Measurements from ENCODE around the gene ERBB2. TPM values are rescaled to one million over a fixed set of nuclear protein-coding genes. Genes with fewer than 3 reads are reported as not detected.
A peak's percentile ranks its signal among the peaks of the same experiment; 100 is the strongest.

ERBB2 gene
- total RNA-seq, 1 experiment from 2014 or later = 4,830 TPM

GRCh38 chr17:39684369-39685192, 15.3 kb upstream of the ERBB2 start:
- intact Hi-C loops (cut with micrococcal nuclease; ENCODE audit: unreplicated experiment) = loop anchor here (5.0 to 10.0 kb wide), 2 partner anchors 220 to 598 kb away; partner anchors contain the start of gene CDK12
- Mint-ChIP-seq H3K27me3 (ENCODE audit: unreplicated experiment) (no peaks in the 10 kb centered on the region), H3K4me3 (ENCODE audit: low read depth, unreplicated experiment) (no peak overlapping the region), H3K4me1 (ENCODE audit: low read depth, unreplicated experiment) (peaks cover 40% of the 10 kb centered on the region), H3K27ac (ENCODE audit: unreplicated experiment) (no peak overlapping the region), H3K9me3 (ENCODE audit: low read depth, unreplicated experiment) (no peaks in the 10 kb centered on the region), H3K36me3 (ENCODE audit: insufficient read depth, unreplicated experiment) (peaks cover 48% of the 10 kb centered on the region)
- CTCF ChIA-PET = interaction anchor here (0.6 to 161.2 kb wide), 23 partner anchors 30 to 1019 kb away, joined by 3 to 42089 read pairs (median 4); partner anchors contain the start of genes ERBB2, GRB7, GSDMA and GSDMB
- TF ChIP-seq CTCF (IDR thresholded peaks at IDR 0.05; ENCODE audit: unreplicated experiment) = no peak
- no TSS peak for BruUV-seq (replicated peaks)
- DNase-seq = peak; percentile 78

- Mint-ChIP-seq H3K4me3 (ENCODE audit: low read depth, unreplicated experiment) (peak overlapping the region; percentile 64), H3K27me3 (ENCODE audit: unreplicated experiment) (no peaks in the 10 kb centered on the region), H3K27ac (ENCODE audit: unreplicated experiment) (peak overlapping the region; percentile 63), H3K9me3 (ENCODE audit: low read depth, unreplicated experiment) (no peaks in the 10 kb centered on the region), H3K4me1 (ENCODE audit: low read depth, unreplicated experiment) (peaks cover 27% of the 10 kb centered on the region), H3K36me3 (ENCODE audit: insufficient read depth, unreplicated experiment) (peaks cover 43% of the 10 kb centered on the region)
- intact Hi-C loops (cut with micrococcal nuclease; ENCODE audit: unreplicated experiment) = loop anchor here (1.0 to 10.0 kb wide), 8 partner anchors 11 to 595 kb away; partner anchors contain the start of genes CDK12 and PSMD3
- TSS peak; percentile 83 for BruUV-seq (replicated peaks)
- CTCF ChIA-PET = interaction anchor here (0.5 to 161.2 kb wide), 31 partner anchors 28 to 1057 kb away, joined by 3 to 42089 read pairs (median 8); partner anchors contain the start of genes CASC3, ERBB2, GRB7 and GSDMA
- TF ChIP-seq CTCF (IDR thresholded peaks at IDR 0.05; ENCODE audit: unreplicated experiment) = no peak
- peak; percentile 99 for DNase-seq
Observed at GRCh38 chr17:39687101-39687545, 12.7 kb upstream of the ERBB2 start.

- TSS peak; percentile 89 for BruUV-seq (replicated peaks)
- DNase-seq = peak; percentile 100
- Mint-ChIP-seq H3K27ac (ENCODE audit: unreplicated experiment) (peak within 1 kb of the TSS; percentile 63), H3K4me3 (ENCODE audit: low read depth, unreplicated experiment) (peak within 1 kb of the TSS; percentile 64), H3K4me1 (ENCODE audit: low read depth, unreplicated experiment) (peaks cover 27% of the 10 kb centered on the region), H3K27me3 (ENCODE audit: unreplicated experiment) (no peaks in the 10 kb centered on the region), H3K9me3 (ENCODE audit: low read depth, unreplicated experiment) (no peaks in the 10 kb centered on the region), H3K36me3 (ENCODE audit: insufficient read depth, unreplicated experiment) (peaks cover 43% of the 10 kb centered on the region)
- CTCF ChIA-PET = interaction anchor here (0.5 to 161.2 kb wide), 63 partner anchors 27 to 1056 kb away, joined by 3 to 42089 read pairs (median 6); partner anchors contain the start of genes ERBB2, GRB7, GSDMA and GSDMB
- intact Hi-C loops (cut with micrococcal nuclease; ENCODE audit: unreplicated experiment) = loop anchor here (1.0 to 10.0 kb wide), 16 partner anchors 12 to 594 kb away; partner anchors contain the start of genes CDK12, LRRC3C, MIEN1 and ORMDL3
- no peak for TF ChIP-seq CTCF (IDR thresholded peaks at IDR 0.05; ENCODE audit: unreplicated experiment)
Observed at GRCh38 chr17:39687546-39688474, 12.1 kb upstream of the ERBB2 start, which contains the start of gene PGAP3. Gene PGAP3, minus strand, starts transcription at chr17:39688057. Its CDS starts 43 bp downstream, at chr17:39688014.

- BruUV-seq (replicated peaks) = no TSS peak
- no peaks in the 10 kb centered on the region for H3K27me3 Mint-ChIP-seq (ENCODE audit: unreplicated experiment)
- peaks cover 38% of the 10 kb centered on the region for H3K36me3 Mint-ChIP-seq (ENCODE audit: insufficient read depth, unreplicated experiment)
- peak overlapping the region; percentile 63 for H3K27ac Mint-ChIP-seq (ENCODE audit: unreplicated experiment)
- TF ChIP-seq CTCF (IDR thresholded peaks at IDR 0.05; ENCODE audit: unreplicated experiment) = no peak
- CTCF ChIA-PET = interaction anchor here (0.5 to 161.2 kb wide), 52 partner anchors 26 to 959 kb away, joined by 3 to 42089 read pairs (median 6); partner anchors contain the start of genes ERBB2, GRB7, GSDMA and GSDMB
- H3K4me3 Mint-ChIP-seq (ENCODE audit: low read depth, unreplicated experiment) = peak overlapping the region; percentile 64
- no peaks in the 10 kb centered on the region for H3K9me3 Mint-ChIP-seq (ENCODE audit: low read depth, unreplicated experiment)
- peaks cover 27% of the 10 kb centered on the region for H3K4me1 Mint-ChIP-seq (ENCODE audit: low read depth, unreplicated experiment)
- intact Hi-C loops (cut with micrococcal nuclease; ENCODE audit: unreplicated experiment) = loop anchor here (1.0 to 10.0 kb wide), 10 partner anchors 18 to 594 kb away; partner anchors contain the start of genes CDK12, LRRC3C, MIEN1 and ORMDL3
- DNase-seq = peak; percentile 97
Observed at GRCh38 chr17:39688475-39688835, 11.4 kb upstream of the ERBB2 start.

All from Calu3 (cell line).